GM12875 (cell line): Measurements from ENCODE around the gene SRCIN1.

ENCODE experiments used
- H3K4me3 ChIP-seq: one replicate; pipeline ENCODE4 v1.5.1; 2011; ENCODE audit warnings: low read depth, low read length, control low read depth
- CTCF ChIP-seq: IDR thresholded peaks from 2 replicates; pipeline ENCODE4 v1.5.1; 2011; ENCODE audit warnings: low read depth, mild to moderate bottlenecking, control low read depth, inconsistent platforms, low read length, moderate library complexity, borderline replicate concordance; ENCODE audit not compliant: insufficient read depth

SRCIN1 gene

GRCh38 chr17:38547444-38547843 is 58.3 kb downstream of the SRCIN1 start:
- TF ChIP-seq CTCF, result no peak
- no peak overlapping the region for H3K4me3 ChIP-seq

- no peak for TF ChIP-seq CTCF
- no peak overlapping the region for H3K4me3 ChIP-seq
Measured at GRCh38 chr17:38546396-38546795, 59.4 kb downstream of the SRCIN1 start.

GRCh38 chr17:38545531-38546225 is 60.1 kb downstream of the SRCIN1 start:
- H3K4me3 ChIP-seq, result no peak overlapping the region
- TF ChIP-seq CTCF, result no peak

GRCh38 chr17:38544839-38545209 is 60.9 kb downstream of the SRCIN1 start:
- no peak for TF ChIP-seq CTCF
- no peak overlapping the region for H3K4me3 ChIP-seq

GRCh38 chr17:38544175-38544838 is 61.4 kb downstream of the SRCIN1 start:
- no peak overlapping the region for H3K4me3 ChIP-seq
- no peak for TF ChIP-seq CTCF

- TF ChIP-seq CTCF, result no peak
- H3K4me3 ChIP-seq, result no peak overlapping the region
Measured at GRCh38 chr17:38543403-38544174, 62.2 kb downstream of the SRCIN1 start.

GRCh38 chr17:38542286-38542685 is 63.5 kb downstream of the SRCIN1 start:
- H3K4me3 ChIP-seq, result no peak overlapping the region
- no peak for TF ChIP-seq CTCF
